IMR-90 (cell line): Measurements from ENCODE around the gene FAAH2. TPM values are rescaled to one million over a fixed set of nuclear protein-coding genes. Genes with fewer than 3 reads are reported as not detected.

Experiments
- ATAC-seq: fragments of 200-7000 bp; cut with Tn5 transposase; 2 replicates; pipeline ENCODE4 v1.9.1; 2020; ENCODE audit warnings: low read depth, mild to moderate bottlenecking, moderate library complexity
- BruUV-seq: library from RNA; stranded (reverse); fragments of 400-500 nt; replicated peaks from 2 replicates; lab custom pipeline; 2021; lab: Mats Ljungman, UMichigan
- CTCF ChIA-PET: fragments of 300-600 bp; formaldehyde crosslinking; extraction: SDS; loops from one replicate; lab custom pipeline; 2021; ENCODE audit warnings: antibody characterized with exemption; lab: Yijun Ruan, JAX
- POLR2A ChIA-PET: fragments of 300-600 bp; sonication (Branson Sonifier 250); formaldehyde crosslinking; loops from one replicate; lab custom pipeline; 2022; ENCODE audit warnings: antibody characterized with exemption; ENCODE audit not compliant: unreplicated experiment; lab: Charles Lee
- DNase-seq: peaks from one replicate; pipeline ENCODE4 v3.0.0; 2013
- H2AFZ ChIP-seq: replicated peaks from 2 replicates; pipeline ENCODE3; 2013; ENCODE audit warnings: low read length, mild to moderate bottlenecking; ENCODE audit not compliant: poor library complexity
- H2AK5ac ChIP-seq: 2 replicates; pipeline ENCODE4 v1.6.1; 2013; ENCODE audit warnings: low read depth, low read length, inconsistent platforms
- H2AK9ac ChIP-seq: replicated peaks from 2 replicates; pipeline ENCODE3; 2013; ENCODE audit warnings: mild to moderate bottlenecking, low read depth, low read length, moderate library complexity; ENCODE audit not compliant: poor library complexity
- H2BK120ac ChIP-seq: 2 replicates; pipeline ENCODE4 v1.6.1; 2013; ENCODE audit warnings: low read depth, low read length, inconsistent platforms
- H2BK15ac ChIP-seq: 3 replicates; pipeline ENCODE4 v1.6.1; 2013; ENCODE audit warnings: low read depth, low read length, inconsistent platforms
- H2BK20ac ChIP-seq: 2 replicates; pipeline ENCODE4 v1.6.1; 2013; ENCODE audit warnings: low read depth, mild to moderate bottlenecking, inconsistent platforms, low read length, moderate library complexity
- H2BK5ac ChIP-seq: 2 replicates; pipeline ENCODE4 v1.6.1; 2013; ENCODE audit warnings: mild to moderate bottlenecking, low read depth, low read length, inconsistent platforms; ENCODE audit not compliant: poor library complexity, severe bottlenecking
- H3K14ac ChIP-seq: replicated peaks from 2 replicates; pipeline ENCODE4 v1.6.1; 2013; ENCODE audit warnings: low read depth, low read length, inconsistent platforms
- H3K18ac ChIP-seq: 2 replicates; pipeline ENCODE4 v1.6.1; 2013; ENCODE audit warnings: low read depth, low read length, control low read depth
- H3K23ac ChIP-seq: 2 replicates; pipeline ENCODE4 v1.6.1; 2013; ENCODE audit warnings: low read depth, low read length, inconsistent platforms
- H3K27ac ChIP-seq: 2 replicates; pipeline ENCODE4 v1.5.1; 2013; ENCODE audit warnings: mild to moderate bottlenecking, control low read depth, low read length; ENCODE audit not compliant: insufficient read depth
- H3K27me3 ChIP-seq: 2 replicates; pipeline ENCODE4 v1.6.1; 2013; ENCODE audit warnings: low read length; ENCODE audit not compliant: control insufficient read depth, insufficient read depth
- H3K36me3 ChIP-seq: 2 replicates; pipeline ENCODE4 v1.6.1; 2013; ENCODE audit warnings: low read length, mixed read lengths; ENCODE audit not compliant: control insufficient read depth, insufficient read depth
- H3K4ac ChIP-seq: 2 replicates; pipeline ENCODE4 v1.6.1; 2013; ENCODE audit warnings: low read depth, low read length, inconsistent platforms
- H3K4me1 ChIP-seq: 2 replicates; pipeline ENCODE4 v1.6.1; 2013; ENCODE audit warnings: low read length, mixed read lengths; ENCODE audit not compliant: control insufficient read depth, insufficient read depth
- H3K4me2 ChIP-seq: 2 replicates; pipeline ENCODE4 v1.6.1; 2013; ENCODE audit warnings: low read depth, mild to moderate bottlenecking, control low read depth, low read length, moderate library complexity
- H3K4me3 ChIP-seq: 2 replicates; pipeline ENCODE4 v1.5.1; 2013; ENCODE audit warnings: low read depth, mild to moderate bottlenecking, control low read depth, low read length, moderate library complexity; ENCODE audit not compliant: insufficient read depth
- H3K56ac ChIP-seq: 2 replicates; pipeline ENCODE4 v1.6.1; 2013; ENCODE audit warnings: low read length, inconsistent platforms; ENCODE audit not compliant: insufficient read depth; ENCODE audit errors: extremely low read depth
- H3K79me1 ChIP-seq, 2 experiments: 2 replicates each; pipeline ENCODE4 v1.6.1; 2013; ENCODE audit warnings: low read length in 2 of 2, inconsistent platforms in 1 of 2, low read depth in 1 of 2
- H3K9ac ChIP-seq: 2 replicates; pipeline ENCODE4 v1.6.1; 2013; ENCODE audit warnings: low read depth, low read length, control low read depth
- H3K9me1 ChIP-seq: 2 replicates; pipeline ENCODE4 v1.6.1; 2013; ENCODE audit warnings: low read length, inconsistent platforms; ENCODE audit not compliant: insufficient read depth
- H3K9me3 ChIP-seq: 2 replicates; pipeline ENCODE4 v1.6.1; 2013; ENCODE audit warnings: low read length; ENCODE audit not compliant: control insufficient read depth, insufficient read depth
- H4K20me1 ChIP-seq: 2 replicates; pipeline ENCODE4 v1.6.1; 2013; ENCODE audit warnings: low read length, inconsistent platforms; ENCODE audit not compliant: insufficient read depth
- H4K5ac ChIP-seq: 2 replicates; pipeline ENCODE4 v1.6.1; 2013; ENCODE audit warnings: mild to moderate bottlenecking, low read depth, low read length, control low read depth
- H4K8ac ChIP-seq, 2 experiments: 2 replicates each; pipeline ENCODE4 v1.6.1; 2013; ENCODE audit warnings: low read depth in 2 of 2, low read length in 2 of 2, control low read depth in 1 of 2, inconsistent platforms in 1 of 2
- H4K91ac ChIP-seq: 2 replicates; pipeline ENCODE4 v1.6.1; 2013; ENCODE audit warnings: low read depth, low read length, inconsistent platforms; ENCODE audit not compliant: insufficient read depth
- BHLHE40 ChIP-seq: fragments of 150-350 bp; IDR thresholded peaks from 2 replicates; pipeline ENCODE4 v1.6.1; 2016; ENCODE audit warnings: mild to moderate bottlenecking, low read depth, low read length
- CEBPB ChIP-seq: IDR thresholded peaks from 2 replicates; pipeline ENCODE4 v1.6.1; 2012; ENCODE audit warnings: low read depth, low read length, improper control_type of control experiment
- CHD1 ChIP-seq: IDR thresholded peaks from 2 replicates; pipeline ENCODE4 v1.6.1; 2012; ENCODE audit warnings: low read depth, low read length, improper control_type of control experiment
- CTCF ChIP-seq: conservative IDR thresholded peaks from 2 replicates; pipeline ENCODE4 v1.5.1; 2012; ENCODE audit warnings: mild to moderate bottlenecking, low read depth, low read length, improper control_type of control experiment
- ELK1 ChIP-seq: fragments of 150-350 bp; IDR thresholded peaks from 2 replicates; pipeline ENCODE4 v1.6.1; 2016; ENCODE audit warnings: low read depth, mild to moderate bottlenecking, low read length, moderate library complexity, borderline replicate concordance
- FOS ChIP-seq: fragments of 150-350 bp; IDR thresholded peaks from 2 replicates; pipeline ENCODE4 v1.6.1; 2016; ENCODE audit warnings: low read depth, low read length
- MAFK ChIP-seq: IDR thresholded peaks from 2 replicates; pipeline ENCODE4 v1.6.1; 2012; ENCODE audit warnings: low read depth, low read length, improper control_type of control experiment
- MXI1 ChIP-seq: IDR thresholded peaks from 2 replicates; pipeline ENCODE4 v1.6.1; 2012; ENCODE audit warnings: low read depth, mild to moderate bottlenecking, low read length, moderate library complexity, borderline replicate concordance
- NFE2L2 ChIP-seq: fragments of 150-350 bp; IDR thresholded peaks from 2 replicates; pipeline ENCODE4 v1.6.1; 2016; ENCODE audit warnings: low read depth, mild to moderate bottlenecking, low read length
- POLR2A ChIP-seq: IDR thresholded peaks from 2 replicates; pipeline ENCODE4 v1.6.1; 2012; ENCODE audit warnings: mild to moderate bottlenecking, low read depth, low read length
- RAD21 ChIP-seq: IDR thresholded peaks from 2 replicates; pipeline ENCODE4 v1.6.1; 2012; ENCODE audit warnings: low read length, improper control_type of control experiment
- RCOR1 ChIP-seq: IDR thresholded peaks from 2 replicates; pipeline ENCODE4 v1.6.1; 2012; ENCODE audit warnings: mild to moderate bottlenecking, low read length, improper control_type of control experiment; ENCODE audit not compliant: insufficient replicate concordance
- RFX5 ChIP-seq: IDR thresholded peaks from 2 replicates; pipeline ENCODE4 v1.8.0; 2012; ENCODE audit warnings: low read depth, mild to moderate bottlenecking, low read length, moderate library complexity
- SMC3 ChIP-seq: fragments of 150-350 bp; IDR thresholded peaks from 2 replicates; pipeline ENCODE4 v1.6.1; 2016; ENCODE audit warnings: low read depth, mild to moderate bottlenecking, antibody characterized with exemption, low read length, moderate library complexity
- USF2 ChIP-seq: fragments of 150-350 bp; IDR thresholded peaks from 2 replicates; pipeline ENCODE4 v1.6.1; 2017; ENCODE audit warnings: mild to moderate bottlenecking, antibody characterized with exemption, low read length, low read depth
- WGBS, 2 experiments: methylation state at CpG; one replicate each; pipeline versions ENCODE4 v1.1.5 to v1.1.7; 2013; ENCODE audit warnings: missing lambda C conversion rate in 2 of 2; ENCODE audit not compliant: insufficient read length in 1 of 2; ENCODE audit errors: extremely low coverage in 2 of 2; 5-methylcytosine and 5-hydroxymethylcytosine counted together
- dilution Hi-C: fragments of 300-500 bp; cut with HindIII; formaldehyde crosslinking; loops from one replicate; pipeline ENCODE4 v1.14.3; 2018; ENCODE audit warnings: low sequenced_read_pairs; ENCODE audit not compliant: unreplicated experiment
- in situ Hi-C: fragments of 300-500 bp; cut with MboI; formaldehyde crosslinking; loops from 3 replicates; pipeline ENCODE4 v1.14.3; 2019; ENCODE audit warnings: low sequenced_read_pairs, inconsistent platforms, mixed read lengths
- intact Hi-C: fragments of 100-400 bp; cut with micrococcal nuclease; formaldehyde crosslinking; loops from 2 replicates; pipeline ENCODE4 v1.10.0; 2022
- polyA plus RNA-seq, 3 experiments: library from polyadenylated mRNA; depleted of rRNA; stranded (reverse); fragments of >200 nt; gene quantifications; 2 replicates each; pipeline ENCODE4 v1.2.3, GENCODE V29; 2012; ENCODE audit warnings: low replicate concordance in 1 of 3
- total RNA-seq: library from RNA; depleted of rRNA; stranded (reverse); fragments of >200 nt; gene quantifications from 2 replicates; pipeline ENCODE4 v1.2.3, GENCODE V29; 2012

FAAH2 gene
- total and polyA plus RNA-seq, 2 of the 4 experiments (the other 2 are of a cell fraction), result not detected

GRCh38 chrX:57270980-57271379, 15.5 kb upstream of the FAAH2 start:
- Histone ChIP-seq H3K27me3 (no peaks in the 10 kb centered on the region), H4K20me1 (no peaks in the 10 kb centered on the region), H3K9me3 (peaks cover 10% of the 10 kb centered on the region; the same call in 1 of the 2 replicates), H3K9me1 (no peaks in the 10 kb centered on the region), H2AFZ (no peak overlapping the region), H2BK5ac (no peak overlapping the region), H3K4ac (no peak overlapping the region), H3K14ac (no peak overlapping the region), H3K23ac (no peak overlapping the region), H3K4me2 (no peak overlapping the region), H3K4me1 (no peaks in the 10 kb centered on the region), H2AK9ac (no peak overlapping the region), H3K9ac (no peak overlapping the region), H2BK20ac (no peak overlapping the region), H4K91ac (no peak overlapping the region), H3K27ac (no peak overlapping the region), H2BK15ac (no peak overlapping the region), H3K36me3 (no peaks in the 10 kb centered on the region), H3K18ac (no peak overlapping the region), H4K5ac (no peak overlapping the region), H3K4me3 (no peak overlapping the region), H3K56ac (no peak overlapping the region), H2AK5ac (no peak overlapping the region), H3K79me1 (no peaks in the 10 kb centered on the region), H2BK120ac (no peak overlapping the region), H4K8ac (no peak overlapping the region)
- DNase-seq (no peak), ATAC-seq (no peak)
- ChIA-PET POLR2A (no interaction called here), CTCF (no interaction called here)
- TF ChIP-seq MXI1 (no peak), POLR2A (no peak), RAD21 (no peak), CTCF (no peak), CEBPB (no peak), MAFK (no peak), USF2 (no peak), ELK1 (no peak), BHLHE40 (no peak), RCOR1 (no peak), NFE2L2 (no peak), CHD1 (no peak), RFX5 (no peak), FOS (no peak), SMC3 (no peak)
- BruUV-seq, result no TSS peak
- in situ Hi-C loops, result no loop called here
- intact Hi-C loops, result no loop called here
- dilution Hi-C loops, result no loop called here
- 40% methylated on average over 1 of the region's 3 CpGs; no CpG with 5 or more reads in 1 of the 2 experiments for WGBS, 2 experiments
